Body of pancreas (tissue), 4 donors: ENCODE results near the gene KCNQ5.
"Not testable (repeated sequence)": the region's sequence is repeated elsewhere in the genome, so short reads cannot be mapped to it uniquely, and the experiment has no call there.

ENCODE experiments used
- POLR2A ChIP-seq, 3 donors: fragments of 450-650 bp; IDR thresholded peaks; one replicate each; pipeline ENCODE4 v1.6.1; 2016; ENCODE audit warnings: antibody characterized with exemption in 3 of 3, mild to moderate bottlenecking in 2 of 3
- TF ChIP-seq, protein P1 (sequence below), 7 experiments: fragments of 450-650 bp in 4 of 7; fragments of 200-600 bp in 3 of 7; sonication (generic) in 3 of 7; IDR thresholded peaks; one replicate each; pipeline ENCODE4 v1.5.1; 2016 to 2019; ENCODE audit warnings: antibody characterized with exemption in 7 of 7

DNA sequence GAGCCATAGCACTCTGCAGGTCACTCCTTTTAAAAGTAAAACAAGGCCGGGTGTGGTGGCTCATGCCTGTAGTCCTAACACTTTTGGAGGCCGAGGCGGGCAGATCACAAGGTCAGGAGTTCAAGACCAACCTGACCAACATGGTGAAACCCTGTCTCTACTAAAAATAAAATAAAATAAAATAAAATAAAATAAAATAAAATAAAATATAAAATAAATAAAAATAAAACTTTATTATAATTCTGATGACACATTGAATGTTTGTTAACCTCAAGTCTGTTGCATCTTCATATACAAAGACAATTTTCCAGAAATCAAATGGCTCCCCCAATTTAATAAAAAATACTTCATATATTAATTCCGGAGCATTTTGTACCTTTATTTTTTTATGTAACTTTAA is 571.4 kb downstream of the KCNQ5 start:
- TF ChIP-seq, protein P1, sequence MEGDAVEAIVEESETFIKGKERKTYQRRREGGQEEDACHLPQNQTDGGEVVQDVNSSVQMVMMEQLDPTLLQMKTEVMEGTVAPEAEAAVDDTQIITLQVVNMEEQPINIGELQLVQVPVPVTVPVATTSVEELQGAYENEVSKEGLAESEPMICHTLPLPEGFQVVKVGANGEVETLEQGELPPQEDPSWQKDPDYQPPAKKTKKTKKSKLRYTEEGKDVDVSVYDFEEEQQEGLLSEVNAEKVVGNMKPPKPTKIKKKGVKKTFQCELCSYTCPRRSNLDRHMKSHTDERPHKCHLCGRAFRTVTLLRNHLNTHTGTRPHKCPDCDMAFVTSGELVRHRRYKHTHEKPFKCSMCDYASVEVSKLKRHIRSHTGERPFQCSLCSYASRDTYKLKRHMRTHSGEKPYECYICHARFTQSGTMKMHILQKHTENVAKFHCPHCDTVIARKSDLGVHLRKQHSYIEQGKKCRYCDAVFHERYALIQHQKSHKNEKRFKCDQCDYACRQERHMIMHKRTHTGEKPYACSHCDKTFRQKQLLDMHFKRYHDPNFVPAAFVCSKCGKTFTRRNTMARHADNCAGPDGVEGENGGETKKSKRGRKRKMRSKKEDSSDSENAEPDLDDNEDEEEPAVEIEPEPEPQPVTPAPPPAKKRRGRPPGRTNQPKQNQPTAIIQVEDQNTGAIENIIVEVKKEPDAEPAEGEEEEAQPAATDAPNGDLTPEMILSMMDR (IDR thresholded peaks at IDR 0.05), result not testable (repeated sequence)
- not testable (repeated sequence) for TF ChIP-seq POLR2A (IDR thresholded peaks at IDR 0.05)
